Neuronal stem cell (in vitro differentiated cells): Measurements from ENCODE around the gene NANOG.
"Not testable (repeated sequence)": the region's sequence is repeated elsewhere in the genome, so short reads cannot be mapped to it uniquely, and the experiment has no call there.

ENCODE experiments used
- DNase-seq: peaks from one replicate; pipeline ENCODE4 v3.0.0-alpha.2; 2013; ENCODE audit warnings: low spot score
- H2AFZ ChIP-seq: one replicate; pipeline ENCODE4 v1.6.1; 2013; ENCODE audit warnings: mild to moderate bottlenecking, low read length, inconsistent platforms
- H2AK5ac ChIP-seq: 2 replicates; pipeline ENCODE4 v1.6.1; 2013; ENCODE audit warnings: low read depth, mild to moderate bottlenecking, inconsistent platforms, low read length, moderate library complexity, mixed read lengths
- H2BK120ac ChIP-seq: 2 replicates; pipeline ENCODE4 v1.6.1; 2013; ENCODE audit warnings: low read depth, mild to moderate bottlenecking, inconsistent platforms, low read length, moderate library complexity, mixed read lengths
- H2BK12ac ChIP-seq: one replicate; pipeline ENCODE4 v1.6.1; 2013; ENCODE audit warnings: low read length, inconsistent platforms
- H2BK15ac ChIP-seq: 2 replicates; pipeline ENCODE4 v1.6.1; 2013; ENCODE audit warnings: mild to moderate bottlenecking, low read length, inconsistent platforms, mixed read lengths
- H2BK5ac ChIP-seq: one replicate; pipeline ENCODE4 v1.6.1; 2013; ENCODE audit warnings: inconsistent platforms, mild to moderate bottlenecking, low read length, moderate library complexity
- H3K14ac ChIP-seq: one replicate; pipeline ENCODE4 v1.6.1; 2013; ENCODE audit warnings: low read length, inconsistent platforms
- H3K18ac ChIP-seq: 2 replicates; pipeline ENCODE4 v1.6.1; 2013; ENCODE audit warnings: low read length, inconsistent platforms
- H3K23ac ChIP-seq: 2 replicates; pipeline ENCODE4 v1.6.1; 2013; ENCODE audit warnings: low read depth, mild to moderate bottlenecking, mixed read lengths, low read length, inconsistent platforms; ENCODE audit not compliant: poor library complexity
- H3K27ac ChIP-seq: replicated peaks from 3 replicates; pipeline ENCODE4 v1.5.1; 2013; ENCODE audit warnings: low read length, inconsistent platforms
- H3K27me3 ChIP-seq, 3 experiments: 2 replicates each; pipeline ENCODE4 v1.6.1; 2013; ENCODE audit warnings: low read length in 3 of 3, mild to moderate bottlenecking in 2 of 3, inconsistent platforms in 1 of 3, low read depth in 1 of 3, mixed read lengths in 1 of 3, moderate library complexity in 1 of 3; ENCODE audit not compliant: control insufficient read depth in 3 of 3, insufficient read depth in 3 of 3
- H3K36me3 ChIP-seq, 2 donors: replicated peaks in 1 of 2; 2 replicates each; pipeline ENCODE4 v1.6.1; 2013; ENCODE audit warnings: low read length in 2 of 2; ENCODE audit not compliant: control insufficient read depth in 2 of 2, insufficient read depth in 2 of 2
- H3K4ac ChIP-seq: 2 replicates; pipeline ENCODE4 v1.6.1; 2013; ENCODE audit warnings: inconsistent platforms, mild to moderate bottlenecking, low read length, moderate library complexity
- H3K4me1 ChIP-seq, 2 donors: 1 replicate in 1 of 2; 2 replicates in 1 of 2; pipeline ENCODE4 v1.6.1; 2013; ENCODE audit warnings: low read length in 2 of 2, low read depth in 1 of 2; ENCODE audit not compliant: control insufficient read depth in 2 of 2, insufficient read depth in 1 of 2
- H3K4me2 ChIP-seq: one replicate; pipeline ENCODE4 v1.6.1; 2013; ENCODE audit warnings: mild to moderate bottlenecking, low read length, inconsistent platforms; ENCODE audit not compliant: insufficient read depth, poor library complexity, severe bottlenecking
- H3K4me3 ChIP-seq, 2 donors: 2 replicates each; pipeline ENCODE4 v1.5.1; 2013; ENCODE audit warnings: low read length in 2 of 2, mild to moderate bottlenecking in 2 of 2, inconsistent platforms in 1 of 2, moderate library complexity in 1 of 2
- H3K79me1 ChIP-seq: one replicate; pipeline ENCODE4 v1.6.1; 2013; ENCODE audit warnings: low read depth, mild to moderate bottlenecking, inconsistent platforms, low read length, moderate library complexity
- H3K9ac ChIP-seq: one replicate; pipeline ENCODE4 v1.6.1; 2013; ENCODE audit warnings: mild to moderate bottlenecking, low read depth, low read length, inconsistent platforms; ENCODE audit not compliant: poor library complexity
- H3K9me3 ChIP-seq, 2 donors: replicated peaks in 1 of 2; 2 replicates each; pipeline versions ENCODE3 to v1.6.1; 2013; ENCODE audit warnings: low read length in 2 of 2, mild to moderate bottlenecking in 2 of 2, inconsistent platforms in 1 of 2, low read depth in 1 of 2, mixed read lengths in 1 of 2, moderate library complexity in 1 of 2; ENCODE audit not compliant: control insufficient read depth in 2 of 2, insufficient read depth in 1 of 2
- H4K8ac ChIP-seq: one replicate; pipeline ENCODE4 v1.6.1; 2013; ENCODE audit warnings: low read depth, mild to moderate bottlenecking, inconsistent platforms, low read length, moderate library complexity
- H4K91ac ChIP-seq: one replicate; pipeline ENCODE4 v1.6.1; 2013; ENCODE audit warnings: low read length, low read depth, mild to moderate bottlenecking, inconsistent platforms; ENCODE audit not compliant: poor library complexity
- WGBS, 2 donors: extraction: QIAGEN DNeasy Blood & Tissue Kit; methylation state at CpG; one replicate each; pipeline ENCODE4 v1.1.7; 2013; ENCODE audit warnings: missing lambda C conversion rate in 2 of 2, mixed read lengths in 1 of 2; ENCODE audit not compliant: insufficient read length in 2 of 2, insufficient replicate concordance in 1 of 2; ENCODE audit errors: extremely low coverage in 2 of 2; 5-methylcytosine and 5-hydroxymethylcytosine counted together

NANOG gene

GRCh38 chr12:7782055-7782454 is 7.1 kb upstream of the NANOG start:
- Histone ChIP-seq H3K14ac (no peak overlapping the region), H3K27ac (no peak overlapping the region), H3K79me1 (no peaks in the 10 kb centered on the region), H4K8ac (no peak overlapping the region), H3K9me3 (no peaks in the 10 kb centered on the region), H2AFZ (no peak overlapping the region), H3K36me3 (no peaks in the 10 kb centered on the region), H4K91ac (no peak overlapping the region), H3K4ac (no peak overlapping the region), H3K4me3 (no peak overlapping the region), H2BK15ac (no peak overlapping the region), H3K9ac (no peak overlapping the region), H3K27me3 (no peaks in the 10 kb centered on the region), H3K4me1 (no peaks in the 10 kb centered on the region), H3K4me2 (no peak overlapping the region), H2AK5ac (no peak overlapping the region), H2BK12ac (no peak overlapping the region), H2BK5ac (no peak overlapping the region), H3K23ac (no peak overlapping the region), H2BK120ac (no peak overlapping the region), H3K18ac (no peak overlapping the region)
- WGBS, 2 donors = no CpG with 5 or more reads among the region's 6 CpGs
- no peak for DNase-seq

GRCh38 chr12:7783433-7783832 is 5.8 kb upstream of the NANOG start:
- H2AFZ ChIP-seq, H3K4me3 ChIP-seq, H3K4me2 ChIP-seq, H3K23ac ChIP-seq, H2AK5ac ChIP-seq, DNase-seq, H3K27me3 ChIP-seq, H3K27ac ChIP-seq, H3K18ac ChIP-seq, H3K4ac ChIP-seq, H2BK120ac ChIP-seq, H3K4me1 ChIP-seq, H4K8ac ChIP-seq, H3K9ac ChIP-seq, H3K79me1 ChIP-seq, H2BK5ac ChIP-seq, H3K9me3 ChIP-seq, H2BK12ac ChIP-seq, H4K91ac ChIP-seq, H3K14ac ChIP-seq, H2BK15ac ChIP-seq, H3K36me3 ChIP-seq: not testable (repeated sequence)
- WGBS, 2 donors = no CpG with 5 or more reads among the region's 9 CpGs

- H3K18ac ChIP-seq = no peak overlapping the region
- H2AFZ ChIP-seq = no peak overlapping the region
- no peak overlapping the region for H2BK15ac ChIP-seq
- no peak overlapping the region for H2BK120ac ChIP-seq
- H3K4me3 ChIP-seq = no peak overlapping the region
- H2BK5ac ChIP-seq = no peak overlapping the region
- H4K8ac ChIP-seq = no peak overlapping the region
- no peak overlapping the region for H4K91ac ChIP-seq
- WGBS, 2 donors = no CpG with 5 or more reads among the region's 2 CpGs
- no peak overlapping the region for H3K27ac ChIP-seq
- no peak overlapping the region for H3K14ac ChIP-seq
- no peak overlapping the region for H2AK5ac ChIP-seq
- H3K4ac ChIP-seq = no peak overlapping the region
- peaks cover 0 to 5% of the 10 kb centered on the region in 2 donors for H3K4me1 ChIP-seq
- H3K36me3 ChIP-seq = no peaks in the 10 kb centered on the region
- H2BK12ac ChIP-seq = no peak overlapping the region
- no peak overlapping the region for H3K4me2 ChIP-seq
- no peaks in the 10 kb centered on the region for H3K9me3 ChIP-seq
- H3K27me3 ChIP-seq = peaks cover 0 to 8% (median 2%) of the 10 kb centered on the region in 3 experiments
- no peak for DNase-seq
- no peaks in the 10 kb centered on the region for H3K79me1 ChIP-seq
- H3K9ac ChIP-seq = no peak overlapping the region
- H3K23ac ChIP-seq = no peak overlapping the region
These were observed 4.5 kb upstream of the NANOG start for GRCh38 chr12:7784701-7785100.

GRCh38 chr12:7787574-7788293 is 1.5 kb upstream of the NANOG start:
- Histone ChIP-seq H3K23ac (no peak overlapping the region), H2AFZ (peak overlapping the region; percentile 24), H3K18ac (no peak overlapping the region), H2BK5ac (no peak overlapping the region), H3K27me3 (peaks cover 0 to 8% (median 2%) of the 10 kb centered on the region in 3 experiments), H2BK12ac (no peak overlapping the region), H3K36me3 (no peaks in the 10 kb centered on the region), H3K4me2 (peak overlapping the region; percentile 34), H3K4me1 (peaks cover 0 to 5% of the 10 kb centered on the region in 2 donors), H2AK5ac (no peak overlapping the region), H3K79me1 (no peaks in the 10 kb centered on the region), H4K8ac (no peak overlapping the region), H2BK120ac (no peak overlapping the region), H2BK15ac (no peak overlapping the region), H3K4ac (no peak overlapping the region), H3K27ac (no peak overlapping the region), H3K14ac (no peak overlapping the region), H3K9me3 (no peaks in the 10 kb centered on the region), H3K4me3 (no peak overlapping the region), H3K9ac (no peak overlapping the region), H4K91ac (no peak overlapping the region)
- WGBS, 2 donors = no CpG with 5 or more reads among the region's 13 CpGs
- DNase-seq = no peak
